CD4-positive, alpha-beta T cell treated with Interleukin-21 for 1 hour (primary cell): ENCODE data around the gene CCR1.
"Not testable (repeated sequence)": the region's sequence is repeated elsewhere in the genome, so short reads cannot be mapped to it uniquely, and the experiment has no call there.

ENCODE experiments used
- DNase-seq: peaks from one replicate; pipeline ENCODE4 v3.0.0-alpha.2; 2020

The CCR1 gene

GRCh38 chr3:46209746-46210470, 1.8 kb upstream of the CCR1 start:
- no peak for DNase-seq

GRCh38 chr3:46209053-46209452, 940 bp upstream of the CCR1 start:
- DNase-seq = no peak

GRCh38 chr3:46207514-46207913, 599 bp downstream of the CCR1 start:
- not testable (repeated sequence) for DNase-seq

GRCh38 chr3:46206282-46207015, 1.7 kb downstream of the CCR1 start:
- no peak for DNase-seq

GRCh38 chr3:46205286-46205960, 2.7 kb downstream of the CCR1 start:
- no peak for DNase-seq

GRCh38 chr3:46203681-46204080, 4.4 kb downstream of the CCR1 start:
- DNase-seq = no peak

- no peak for DNase-seq
Measured at GRCh38 chr3:46202535-46202934, 5.6 kb downstream of the CCR1 start.

GRCh38 chr3:46200790-46201189, 7.3 kb downstream of the CCR1 start:
- no peak for DNase-seq

- no peak for DNase-seq
Measured at GRCh38 chr3:46200211-46200610, 7.9 kb downstream of the CCR1 start.

- DNase-seq = no peak
Measured at GRCh38 chr3:46196261-46196957, 11.7 kb downstream of the CCR1 start.

GRCh38 chr3:46194868-46195553, 13.1 kb downstream of the CCR1 start:
- no peak for DNase-seq

GRCh38 chr3:46193436-46193835, 14.7 kb downstream of the CCR1 start:
- DNase-seq = no peak

- no peak for DNase-seq
Measured at GRCh38 chr3:46192939-46193338, 15.2 kb downstream of the CCR1 start.

GRCh38 chr3:46191730-46192129, 16.4 kb downstream of the CCR1 start:
- DNase-seq = no peak

- no peak for DNase-seq
Measured at GRCh38 chr3:46188708-46189107, 19.4 kb downstream of the CCR1 start.

GRCh38 chr3:46187876-46188275, 20.2 kb downstream of the CCR1 start:
- no peak for DNase-seq

- no peak for DNase-seq
Measured at GRCh38 chr3:46187341-46187700, 20.8 kb downstream of the CCR1 start.

GRCh38 chr3:46186471-46187340, 21.4 kb downstream of the CCR1 start:
- DNase-seq = no peak

- no peak for DNase-seq
Measured at GRCh38 chr3:46184469-46184868, 23.6 kb downstream of the CCR1 start.

GRCh38 chr3:46183330-46183729, 24.8 kb downstream of the CCR1 start:
- no peak for DNase-seq

GRCh38 chr3:46168583-46169345, 39.3 kb downstream of the CCR1 start:
- DNase-seq = no peak
